GM19372 (cell line): Measurements from ENCODE around the gene ICAM5.

Experiments
- ATAC-seq: cut with Tn5 transposase; IDR thresholded peaks from one replicate; pipeline ENCODE4 v1.9.1; 2021; ENCODE audit warnings: mild to moderate bottlenecking, low read depth, moderate library complexity; ENCODE audit not compliant: unreplicated experiment

ICAM5 gene

GRCh38 chr19:10290357-10290875 lies 664 bp downstream of the ICAM5 start:
- ATAC-seq, result no peak

DNA sequence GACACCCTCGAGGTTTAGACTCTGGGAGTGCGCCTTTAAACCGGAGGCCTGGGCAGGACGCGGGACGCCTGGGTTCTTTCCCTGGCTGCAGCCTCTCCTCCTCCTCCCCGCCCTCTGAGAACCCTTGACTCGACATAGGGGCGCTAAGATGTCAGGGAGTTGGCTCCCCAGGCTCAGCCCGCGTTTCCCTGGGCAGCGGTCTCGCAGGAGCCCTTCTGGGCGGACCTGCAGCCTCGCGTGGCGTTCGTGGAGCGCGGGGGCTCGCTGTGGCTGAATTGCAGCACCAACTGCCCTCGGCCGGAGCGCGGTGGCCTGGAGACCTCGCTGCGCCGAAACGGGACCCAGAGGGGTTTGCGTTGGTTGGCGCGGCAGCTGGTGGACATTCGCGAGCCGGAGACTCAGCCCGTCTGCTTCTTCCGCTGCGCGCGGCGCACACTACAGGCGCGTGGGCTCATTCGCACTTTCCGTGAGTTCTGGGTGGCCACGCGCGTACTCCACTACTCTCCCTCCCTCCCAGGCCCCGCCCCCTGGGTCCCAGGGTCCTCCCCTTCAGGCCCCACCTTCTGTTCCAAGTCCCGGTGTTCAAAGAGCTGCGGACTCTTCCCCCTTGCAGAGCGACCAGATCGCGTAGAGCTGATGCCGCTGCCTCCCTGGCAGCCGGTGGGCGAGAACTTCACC lies 1.3 kb downstream of the ICAM5 start:
- no peak for ATAC-seq

DNA sequence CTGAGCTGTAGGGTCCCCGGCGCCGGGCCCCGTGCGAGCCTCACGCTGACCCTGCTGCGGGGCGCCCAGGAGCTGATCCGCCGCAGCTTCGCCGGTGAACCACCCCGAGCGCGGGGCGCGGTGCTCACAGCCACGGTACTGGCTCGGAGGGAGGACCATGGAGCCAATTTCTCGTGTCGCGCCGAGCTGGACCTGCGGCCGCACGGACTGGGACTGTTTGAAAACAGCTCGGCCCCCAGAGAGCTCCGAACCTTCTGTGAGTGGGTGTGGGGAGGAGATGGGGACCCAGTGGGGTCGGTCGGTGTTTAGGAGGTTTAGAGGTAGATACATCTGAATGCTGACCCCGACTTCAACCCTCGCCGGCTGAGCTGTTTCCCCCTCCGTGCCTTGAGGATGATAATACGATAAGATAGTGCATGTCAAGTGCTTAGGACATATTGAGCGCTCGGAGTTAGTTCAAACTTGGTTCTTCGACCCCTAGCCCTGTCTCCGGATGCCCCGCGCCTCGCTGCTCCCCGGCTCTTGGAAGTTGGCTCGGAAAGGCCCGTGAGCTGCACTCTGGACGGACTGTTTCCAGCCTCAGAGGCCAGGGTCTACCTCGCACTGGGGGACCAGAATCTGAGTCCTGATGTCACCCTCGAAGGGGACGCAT lies 1.9 kb downstream of the ICAM5 start:
- ATAC-seq, result no peak

GRCh38 chr19:10292206-10292788 lies 2.5 kb downstream of the ICAM5 start:
- ATAC-seq, result no peak

GRCh38 chr19:10292789-10293636 lies 3.3 kb downstream of the ICAM5 start:
- ATAC-seq, result no peak

DNA sequence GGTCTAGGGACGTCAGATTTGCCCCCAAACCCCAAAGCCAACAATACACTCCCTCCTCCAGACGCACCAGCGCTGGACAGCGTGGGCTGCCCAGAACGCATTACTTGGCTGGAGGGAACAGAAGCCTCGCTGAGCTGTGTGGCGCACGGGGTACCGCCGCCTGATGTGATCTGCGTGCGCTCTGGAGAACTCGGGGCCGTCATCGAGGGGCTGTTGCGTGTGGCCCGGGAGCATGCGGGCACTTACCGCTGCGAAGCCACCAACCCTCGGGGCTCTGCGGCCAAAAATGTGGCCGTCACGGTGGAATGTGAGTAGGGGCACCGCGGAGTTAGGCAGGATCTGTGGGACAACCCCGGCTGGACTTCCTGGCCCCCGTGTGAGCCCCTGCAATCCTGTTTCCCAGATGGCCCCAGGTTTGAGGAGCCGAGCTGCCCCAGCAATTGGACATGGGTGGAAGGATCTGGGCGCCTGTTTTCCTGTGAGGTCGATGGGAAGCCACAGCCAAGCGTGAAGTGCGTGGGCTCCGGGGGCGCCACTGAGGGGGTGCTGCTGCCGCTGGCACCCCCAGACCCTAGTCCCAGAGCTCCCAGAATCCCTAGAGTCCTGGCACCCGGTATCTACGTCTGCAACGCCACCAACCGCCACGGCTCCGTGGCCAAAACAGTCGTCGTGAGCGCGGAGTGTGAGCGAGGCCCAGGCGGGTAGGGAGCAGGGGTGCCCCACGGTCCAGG lies 4.0 kb downstream of the ICAM5 start:
- ATAC-seq, result no peak

- ATAC-seq, result no peak
These were observed 4.6 kb downstream of the ICAM5 start for GRCh38 chr19:10294368-10294697.

DNA sequence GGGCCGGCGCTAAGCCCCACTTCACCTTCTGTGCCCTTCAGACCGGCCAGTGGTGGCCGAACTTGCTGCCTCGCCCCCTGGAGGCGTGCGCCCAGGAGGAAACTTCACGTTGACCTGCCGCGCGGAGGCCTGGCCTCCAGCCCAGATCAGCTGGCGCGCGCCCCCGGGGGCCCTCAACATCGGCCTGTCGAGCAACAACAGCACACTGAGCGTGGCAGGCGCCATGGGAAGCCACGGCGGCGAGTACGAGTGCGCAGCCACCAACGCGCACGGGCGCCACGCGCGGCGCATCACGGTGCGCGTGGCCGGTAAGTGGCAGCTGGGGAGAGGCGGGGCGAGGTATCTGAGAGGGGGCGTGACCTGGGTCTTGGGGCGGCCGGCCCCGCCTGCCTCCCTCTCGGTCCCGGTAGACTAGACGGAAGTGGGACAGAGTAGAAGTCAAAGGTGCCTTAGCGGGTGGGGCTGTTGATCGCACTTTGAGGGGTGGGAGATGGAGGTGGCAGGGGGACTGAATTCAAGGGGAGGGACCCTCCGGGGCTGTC lies 5.6 kb downstream of the ICAM5 start:
- no peak for ATAC-seq

- ATAC-seq, result no peak
These were observed 6.3 kb downstream of the ICAM5 start for GRCh38 chr19:10295847-10296591.

- ATAC-seq, result no peak
These were observed 10.1 kb downstream of the ICAM5 start for GRCh38 chr19:10299545-10300458.

DNA sequence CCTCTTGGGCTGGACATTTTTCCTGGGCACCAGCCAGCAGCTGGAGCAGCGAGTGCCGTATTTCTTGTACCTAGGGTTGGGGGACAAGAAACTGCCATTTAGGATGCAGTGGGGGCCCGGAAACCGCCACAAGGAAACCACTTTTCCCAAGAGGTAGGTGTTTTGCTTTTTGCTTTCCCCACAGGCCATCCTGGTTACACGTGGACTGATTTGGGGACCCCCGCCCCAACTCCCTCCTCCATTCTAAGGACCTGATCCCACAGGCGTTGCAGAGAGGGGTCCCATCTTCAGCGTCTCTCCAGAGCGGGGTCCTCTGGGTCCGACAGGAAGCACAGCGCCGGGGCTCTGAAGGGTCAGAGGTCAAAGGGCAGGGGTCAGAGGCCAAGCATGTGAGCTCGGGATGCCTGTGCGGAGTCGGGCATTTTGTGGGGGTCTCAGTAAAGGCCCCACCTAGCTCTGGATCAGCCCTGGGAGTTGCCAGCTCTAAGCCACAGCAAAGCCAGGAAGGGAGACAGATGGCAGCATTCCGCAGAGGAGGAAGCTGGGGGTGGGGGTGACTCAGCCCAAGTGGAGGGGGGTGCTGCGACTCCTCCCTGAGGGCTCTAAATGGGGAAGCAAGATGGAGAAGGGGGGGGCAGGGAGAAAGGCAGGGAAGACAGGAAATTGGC lies 15.5 kb downstream of the ICAM5 start:
- ATAC-seq, result no peak

GRCh38 chr19:10306327-10306726 lies 16.6 kb downstream of the ICAM5 start:
- no peak for ATAC-seq

GRCh38 chr19:10309423-10309822 lies 19.7 kb downstream of the ICAM5 start, which contains the start of gene ZGLP1:
ZGLP1 (minus strand) TSS chr19:10309815.
- no peak for ATAC-seq

GRCh38 chr19:10315335-10316214 lies 25.8 kb downstream of the ICAM5 start, which contains the start of gene FDX2:
FDX2 (minus strand) TSS chr19:10316015; CDS start chr19:10315996, 19 bp downstream.
- ATAC-seq, result peak; percentile 56

- no peak for ATAC-seq
These were observed 26.7 kb downstream of the ICAM5 start for GRCh38 chr19:10316229-10317044.
